NB4 (cell line): ENCODE results near the gene FAM83G.

Experiments used
- TF ChIP-seq, protein P1 (sequence below): IDR thresholded peaks from one replicate; pipeline ENCODE4 v1.5.1; 2012; ENCODE audit warnings: low read depth, low read length
- TF ChIP-seq, protein P2 (sequence below): IDR thresholded peaks from 2 replicates; pipeline ENCODE4 v1.6.1; 2011; ENCODE audit warnings: low read depth, low read length

DNA sequence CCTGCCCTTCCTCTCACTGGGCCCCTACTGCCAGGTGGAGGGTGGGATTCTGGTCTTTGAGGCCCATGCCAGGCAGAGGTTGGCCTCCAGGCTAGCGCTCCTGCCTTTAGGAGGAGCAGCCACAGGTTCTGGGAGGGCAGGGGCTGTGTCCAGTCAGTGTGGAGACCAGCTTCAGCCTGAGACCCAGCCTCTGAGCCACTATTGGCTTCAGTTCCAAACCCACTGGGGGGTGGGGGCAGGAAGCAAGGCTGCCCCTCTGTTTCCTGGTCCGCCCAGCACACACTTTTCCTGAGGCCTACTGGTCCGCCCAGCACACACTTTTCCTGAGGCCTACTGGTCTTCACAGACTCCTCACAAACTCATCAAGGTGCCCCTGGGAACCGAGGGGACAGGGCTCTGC is 36.2 kb downstream of the FAM83G start:
- TF ChIP-seq, protein P1, sequence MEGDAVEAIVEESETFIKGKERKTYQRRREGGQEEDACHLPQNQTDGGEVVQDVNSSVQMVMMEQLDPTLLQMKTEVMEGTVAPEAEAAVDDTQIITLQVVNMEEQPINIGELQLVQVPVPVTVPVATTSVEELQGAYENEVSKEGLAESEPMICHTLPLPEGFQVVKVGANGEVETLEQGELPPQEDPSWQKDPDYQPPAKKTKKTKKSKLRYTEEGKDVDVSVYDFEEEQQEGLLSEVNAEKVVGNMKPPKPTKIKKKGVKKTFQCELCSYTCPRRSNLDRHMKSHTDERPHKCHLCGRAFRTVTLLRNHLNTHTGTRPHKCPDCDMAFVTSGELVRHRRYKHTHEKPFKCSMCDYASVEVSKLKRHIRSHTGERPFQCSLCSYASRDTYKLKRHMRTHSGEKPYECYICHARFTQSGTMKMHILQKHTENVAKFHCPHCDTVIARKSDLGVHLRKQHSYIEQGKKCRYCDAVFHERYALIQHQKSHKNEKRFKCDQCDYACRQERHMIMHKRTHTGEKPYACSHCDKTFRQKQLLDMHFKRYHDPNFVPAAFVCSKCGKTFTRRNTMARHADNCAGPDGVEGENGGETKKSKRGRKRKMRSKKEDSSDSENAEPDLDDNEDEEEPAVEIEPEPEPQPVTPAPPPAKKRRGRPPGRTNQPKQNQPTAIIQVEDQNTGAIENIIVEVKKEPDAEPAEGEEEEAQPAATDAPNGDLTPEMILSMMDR = no peak
- TF ChIP-seq, protein P2, sequence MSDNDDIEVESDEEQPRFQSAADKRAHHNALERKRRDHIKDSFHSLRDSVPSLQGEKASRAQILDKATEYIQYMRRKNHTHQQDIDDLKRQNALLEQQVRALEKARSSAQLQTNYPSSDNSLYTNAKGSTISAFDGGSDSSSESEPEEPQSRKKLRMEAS = no peak
